Mucosa of gallbladder (tissue), 1 donor: ENCODE data around the gene UQCRC2. TPM values are rescaled to one million over a fixed set of nuclear protein-coding genes. Genes with fewer than 3 reads are reported as not detected.
"Not testable (repeated sequence)": the region's sequence is repeated elsewhere in the genome, so short reads cannot be mapped to it uniquely, and the experiment has no call there.

Experiments used
- DNase-seq: peaks from one replicate; pipeline ENCODE4 v3.0.0-alpha.2; 2020; ENCODE audit warnings: low spot score
- total RNA-seq: library from RNA; stranded (reverse); gene quantifications from one replicate; pipeline ENCODE4 v1.2.1, GENCODE V29; 2021
- donor health status: DM: no; HTN: no; CAD: no.

The UQCRC2 gene
- total RNA-seq, 1 donor from 2014 or later, result 235 TPM

- no peak for DNase-seq
Measured at GRCh38 chr16:21982108-21982507, 28.9 kb downstream of the UQCRC2 start.

GRCh38 chr16:21984062-21984461 is 30.9 kb downstream of the UQCRC2 start:
- no peak for DNase-seq

- DNase-seq, result no peak
Measured at GRCh38 chr16:21985524-21985923, 32.4 kb downstream of the UQCRC2 start.

- DNase-seq, result no peak
Measured at GRCh38 chr16:21986692-21987246, 33.6 kb downstream of the UQCRC2 start.

- DNase-seq, result no peak
Measured at GRCh38 chr16:21987498-21987897, 34.3 kb downstream of the UQCRC2 start.

- DNase-seq, result no peak
Measured at GRCh38 chr16:21989133-21989532, 36.0 kb downstream of the UQCRC2 start.

GRCh38 chr16:21989751-21990150 is 36.6 kb downstream of the UQCRC2 start:
- no peak for DNase-seq

GRCh38 chr16:21990381-21990944 is 37.3 kb downstream of the UQCRC2 start:
- no peak for DNase-seq

GRCh38 chr16:21991621-21992020 is 38.5 kb downstream of the UQCRC2 start:
- no peak for DNase-seq

GRCh38 chr16:21994856-21995465 is 41.8 kb downstream of the UQCRC2 start:
- no peak for DNase-seq

GRCh38 chr16:21996923-21997696 is 43.9 kb downstream of the UQCRC2 start:
- no peak for DNase-seq

- no peak for DNase-seq
Measured at GRCh38 chr16:21997697-21998480, 44.7 kb downstream of the UQCRC2 start.

- DNase-seq, result no peak
Measured at GRCh38 chr16:22001591-22001990, 48.4 kb downstream of the UQCRC2 start.

- not testable (repeated sequence) for DNase-seq
Measured at GRCh38 chr16:22002047-22002446, 48.9 kb downstream of the UQCRC2 start.

GRCh38 chr16:22003195-22003594 is 50.0 kb downstream of the UQCRC2 start:
- DNase-seq, result no peak

GRCh38 chr16:22004341-22004740 is 51.2 kb downstream of the UQCRC2 start:
- DNase-seq, result no peak

GRCh38 chr16:22005746-22006145 is 52.6 kb downstream of the UQCRC2 start:
- no peak for DNase-seq

- DNase-seq, result no peak
Measured at GRCh38 chr16:22006636-22007035, 53.5 kb downstream of the UQCRC2 start.

- no peak for DNase-seq
Measured at GRCh38 chr16:22007159-22007508, 54.0 kb downstream of the UQCRC2 start.

GRCh38 chr16:22007509-22008214 is 54.5 kb downstream of the UQCRC2 start, which contains the start of gene MOSMO:
TSS of gene MOSMO (plus strand) at chr16:22008111. CDS start at chr16:22008302, 191 bp downstream.
- DNase-seq, result peak; percentile 60
